Smooth muscle cell (in vitro differentiated cells): ENCODE measurements around the gene EEA1. TPM values are rescaled to one million over a fixed set of nuclear protein-coding genes. Genes with fewer than 3 reads are reported as not detected.

Experiments used
- DNase-seq: peaks from one replicate; lab custom pipeline; 2025; ENCODE audit not compliant: unreplicated experiment; lab: John Stamatoyannopoulos, UW
- H2AFZ ChIP-seq: fragments of 200-600 bp; sonication (generic); 2 replicates; pipeline ENCODE4 v1.6.0; 2016; ENCODE audit warnings: antibody characterized with exemption, low read depth, mild to moderate bottlenecking
- H3F3A ChIP-seq: fragments of 200-600 bp; sonication (generic); 2 replicates; pipeline ENCODE4 v1.6.0; 2017; ENCODE audit warnings: antibody characterized with exemption, low read depth
- H3K27ac ChIP-seq: fragments of 200-600 bp; sonication (generic); 2 replicates; pipeline ENCODE4 v1.5.1; 2016; ENCODE audit warnings: low read depth, mild to moderate bottlenecking
- H3K27me3 ChIP-seq: fragments of 200-600 bp; sonication (generic); 2 replicates; pipeline ENCODE4 v1.6.1; 2016; ENCODE audit warnings: low read depth, mild to moderate bottlenecking
- H3K36me3 ChIP-seq: fragments of 200-600 bp; sonication (generic); 2 replicates; pipeline ENCODE4 v1.5.1; 2016; ENCODE audit warnings: low read depth
- H3K4me1 ChIP-seq: fragments of 200-600 bp; sonication (generic); 2 replicates; pipeline ENCODE4 v1.5.1; 2016; ENCODE audit warnings: low read depth
- H3K4me2 ChIP-seq: fragments of 200-600 bp; sonication (generic); 2 replicates; pipeline ENCODE4 v1.6.0; 2016; ENCODE audit warnings: mild to moderate bottlenecking
- H3K4me3 ChIP-seq: fragments of 200-600 bp; sonication (generic); 2 replicates; pipeline ENCODE4 v1.5.1; 2016; ENCODE audit warnings: mild to moderate bottlenecking
- H3K79me2 ChIP-seq: fragments of 200-600 bp; sonication (generic); 2 replicates; pipeline ENCODE4 v1.6.0; 2016; ENCODE audit warnings: low read depth, mild to moderate bottlenecking
- H3K9ac ChIP-seq: fragments of 200-600 bp; sonication (generic); 2 replicates; pipeline ENCODE4 v1.6.0; 2016; ENCODE audit warnings: low read depth
- H3K9me3 ChIP-seq: fragments of 200-600 bp; sonication (generic); replicated peaks from 2 replicates; pipeline ENCODE4 v1.5.1; 2016; ENCODE audit warnings: low read depth
- H4K20me1 ChIP-seq: fragments of 200-600 bp; sonication (generic); 2 replicates; pipeline ENCODE4 v1.6.0; 2016; ENCODE audit warnings: low read depth
- CTCF ChIP-seq: fragments of 200-600 bp; sonication (generic); IDR thresholded peaks from 2 replicates; pipeline ENCODE4 v1.5.1; 2017; ENCODE audit warnings: borderline replicate concordance, mild to moderate bottlenecking, antibody characterized with exemption; ENCODE audit not compliant: insufficient read depth, poor library complexity, severe bottlenecking
- WGBS: methylation state at CpG from one replicate; pipeline ENCODE4 v1.1.7; 2016; ENCODE audit warnings: low lambda C conversion rate; 5-methylcytosine and 5-hydroxymethylcytosine counted together
- polyA plus RNA-seq: library from polyadenylated mRNA; unstranded; fragments of >200 nt; fragmentation: Nextera tagmentation; extraction: Ambion mirVana; gene quantifications from 2 replicates; pipeline ENCODE4 v1.2.1, GENCODE V29; 2016
- total RNA-seq: library from RNA; depleted of rRNA; stranded (reverse); fragments of >200 nt; gene quantifications from 2 replicates; pipeline ENCODE4 v1.2.3, GENCODE V29; 2014

EEA1 gene
- total and polyA plus RNA-seq, 2 experiments from 2014 or later = 25.1 to 29.0 TPM

GRCh38 chr12:92732216-92732615, 196.9 kb downstream of the EEA1 start:
- TF ChIP-seq CTCF = no peak
- WGBS = 94% methylated on average over 5 of the region's 5 CpGs
- no peaks in the 10 kb centered on the region for H3F3A ChIP-seq
- H3K4me1 ChIP-seq = no peaks in the 10 kb centered on the region
- DNase-seq = no peak
- H3K9me3 ChIP-seq = no peaks in the 10 kb centered on the region
- H3K27me3 ChIP-seq = no peaks in the 10 kb centered on the region
- H3K36me3 ChIP-seq = no peaks in the 10 kb centered on the region
- H3K4me3 ChIP-seq = no peak overlapping the region
- H3K9ac ChIP-seq = no peak overlapping the region
- H3K79me2 ChIP-seq = no peaks in the 10 kb centered on the region
- H3K4me2 ChIP-seq = no peak overlapping the region
- H4K20me1 ChIP-seq = no peaks in the 10 kb centered on the region
- H2AFZ ChIP-seq = no peak overlapping the region
- no peak overlapping the region for H3K27ac ChIP-seq

- Histone ChIP-seq H2AFZ (no peak overlapping the region), H3K9ac (no peak overlapping the region), H3K4me3 (no peak overlapping the region), H3K27me3 (no peaks in the 10 kb centered on the region), H3K27ac (no peak overlapping the region), H3F3A (no peaks in the 10 kb centered on the region), H3K36me3 (no peaks in the 10 kb centered on the region), H3K79me2 (no peaks in the 10 kb centered on the region), H4K20me1 (no peaks in the 10 kb centered on the region), H3K4me1 (no peaks in the 10 kb centered on the region), H3K4me2 (no peak overlapping the region), H3K9me3 (no peaks in the 10 kb centered on the region)
- WGBS = 87% methylated on average over 5 of the region's 5 CpGs
- TF ChIP-seq CTCF = no peak
- no peak for DNase-seq
Measured at GRCh38 chr12:92730758-92731157, 198.3 kb downstream of the EEA1 start.

GRCh38 chr12:92729773-92730305, 199.3 kb downstream of the EEA1 start:
- Histone ChIP-seq H3K36me3 (no peaks in the 10 kb centered on the region), H3K79me2 (no peaks in the 10 kb centered on the region), H3K27me3 (no peaks in the 10 kb centered on the region), H3F3A (no peaks in the 10 kb centered on the region), H4K20me1 (no peaks in the 10 kb centered on the region), H3K4me2 (no peak overlapping the region), H3K27ac (no peak overlapping the region), H3K4me1 (no peaks in the 10 kb centered on the region), H3K4me3 (no peak overlapping the region), H3K9ac (no peak overlapping the region), H2AFZ (no peak overlapping the region), H3K9me3 (no peaks in the 10 kb centered on the region)
- no peak for TF ChIP-seq CTCF
- WGBS = 77% methylated on average over 1 of the region's 1 CpG
- DNase-seq = no peak

- Histone ChIP-seq H3K9me3 (no peaks in the 10 kb centered on the region), H4K20me1 (no peaks in the 10 kb centered on the region), H3K4me3 (no peak overlapping the region), H3K27me3 (no peaks in the 10 kb centered on the region), H3K9ac (no peak overlapping the region), H2AFZ (no peak overlapping the region), H3K36me3 (no peaks in the 10 kb centered on the region), H3K27ac (no peak overlapping the region), H3F3A (no peaks in the 10 kb centered on the region), H3K79me2 (no peaks in the 10 kb centered on the region), H3K4me1 (no peaks in the 10 kb centered on the region), H3K4me2 (no peak overlapping the region)
- no peak for TF ChIP-seq CTCF
- DNase-seq = no peak
- WGBS = 75% methylated on average over 4 of the region's 4 CpGs
Measured at GRCh38 chr12:92726850-92727249, 202.2 kb downstream of the EEA1 start.
